ENCODE data around the gene PATJ.

- TF ChIP-seq, protein P1, sequence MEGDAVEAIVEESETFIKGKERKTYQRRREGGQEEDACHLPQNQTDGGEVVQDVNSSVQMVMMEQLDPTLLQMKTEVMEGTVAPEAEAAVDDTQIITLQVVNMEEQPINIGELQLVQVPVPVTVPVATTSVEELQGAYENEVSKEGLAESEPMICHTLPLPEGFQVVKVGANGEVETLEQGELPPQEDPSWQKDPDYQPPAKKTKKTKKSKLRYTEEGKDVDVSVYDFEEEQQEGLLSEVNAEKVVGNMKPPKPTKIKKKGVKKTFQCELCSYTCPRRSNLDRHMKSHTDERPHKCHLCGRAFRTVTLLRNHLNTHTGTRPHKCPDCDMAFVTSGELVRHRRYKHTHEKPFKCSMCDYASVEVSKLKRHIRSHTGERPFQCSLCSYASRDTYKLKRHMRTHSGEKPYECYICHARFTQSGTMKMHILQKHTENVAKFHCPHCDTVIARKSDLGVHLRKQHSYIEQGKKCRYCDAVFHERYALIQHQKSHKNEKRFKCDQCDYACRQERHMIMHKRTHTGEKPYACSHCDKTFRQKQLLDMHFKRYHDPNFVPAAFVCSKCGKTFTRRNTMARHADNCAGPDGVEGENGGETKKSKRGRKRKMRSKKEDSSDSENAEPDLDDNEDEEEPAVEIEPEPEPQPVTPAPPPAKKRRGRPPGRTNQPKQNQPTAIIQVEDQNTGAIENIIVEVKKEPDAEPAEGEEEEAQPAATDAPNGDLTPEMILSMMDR (IDR thresholded peaks at IDR 0.05; ENCODE audit: insufficient read depth, low read length, poor library complexity, severe bottlenecking), result no peak
- TF ChIP-seq EZH2phosphoT487 (conservative IDR thresholded peaks at IDR 0.05; ENCODE audit: low read length), result no peak
These were observed 282.4 kb downstream of the PATJ start for GRCh38 chr1:62024690-62025089.

Measured in SU-DHL-6 (cell line).